SH-SY5Y (cell line): ENCODE data around the gene ASAP2.

Experiments
- GATA2 ChIP-seq: IDR thresholded peaks from 2 replicates; pipeline ENCODE4 v1.6.1; 2011; ENCODE audit warnings: mild to moderate bottlenecking, low read depth, low read length
- GATA3 ChIP-seq: IDR thresholded peaks from 2 replicates; pipeline ENCODE4 v1.6.1; 2011; ENCODE audit warnings: low read depth, mild to moderate bottlenecking, low read length, moderate library complexity

GRCh38 chr2:9230881-9231280 lies 24.3 kb downstream of the ASAP2 start:
- TF ChIP-seq GATA2 (no peak), GATA3 (no peak)
